GM19239 (cell line): ENCODE data around the gene REC8.
"Not testable (repeated sequence)": the region's sequence is repeated elsewhere in the genome, so short reads cannot be mapped to it uniquely, and the experiment has no call there.

Experiments
- DNase-seq: peaks from one replicate; pipeline ENCODE4 v3.0.0; 2011; ENCODE audit warnings: low spot score; ENCODE audit not compliant: insufficient read length
- FAIRE-seq: peaks from 2 replicates; lab custom pipeline; 2011; peaks lifted over from hg19 to GRCh38; lab: Jason Lieb, UNC

REC8 gene

DNA sequence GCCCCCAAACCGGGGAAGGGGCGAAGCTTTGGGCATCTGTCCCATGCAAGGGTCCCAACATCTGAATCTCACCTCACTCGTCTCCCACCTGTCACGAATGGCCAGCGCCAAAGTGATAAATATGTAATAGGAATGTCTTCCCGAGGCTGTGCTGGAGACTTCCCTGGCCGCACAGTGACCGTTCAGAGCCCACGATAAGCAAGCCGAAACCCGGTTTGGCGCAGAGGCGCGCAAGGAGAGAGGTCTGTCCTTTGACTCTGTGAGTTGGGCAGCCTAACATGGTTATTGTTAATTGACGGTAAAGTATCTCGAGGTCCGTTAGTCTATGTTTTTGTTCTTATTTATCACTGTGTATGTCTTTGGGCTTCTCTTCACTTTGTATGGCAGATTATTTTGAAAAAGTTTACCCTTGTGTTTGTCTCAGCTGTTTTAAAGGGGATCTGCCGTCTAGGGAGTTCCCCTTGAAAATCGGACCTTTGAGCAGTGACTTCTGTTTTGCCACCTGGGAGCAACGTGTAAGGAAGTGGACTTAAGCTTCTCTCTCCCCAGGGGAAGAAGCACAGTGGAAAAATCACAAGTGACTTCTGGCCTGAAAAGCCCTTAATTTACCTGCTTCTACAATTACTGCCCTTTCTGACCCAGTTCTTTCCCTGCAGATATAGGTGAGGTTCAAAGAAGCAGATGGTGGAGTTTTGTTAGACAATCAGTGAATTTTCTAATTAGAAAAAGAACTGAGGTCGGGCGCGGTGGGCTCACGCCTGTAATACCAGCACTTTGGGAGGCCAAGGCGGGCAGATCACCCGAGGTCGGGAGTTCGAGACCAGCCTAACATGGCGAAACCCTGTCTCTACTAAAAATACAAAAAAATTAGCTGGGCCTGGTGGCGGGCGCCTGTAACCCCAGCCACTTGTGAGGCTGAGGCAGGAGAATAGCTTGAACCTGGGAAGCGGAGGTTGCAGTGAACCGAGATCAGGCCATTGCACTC lies 24.5 kb downstream of the REC8 start:
- DNase-seq: peak; percentile 52
- FAIRE-seq: peak; percentile 64

DNA sequence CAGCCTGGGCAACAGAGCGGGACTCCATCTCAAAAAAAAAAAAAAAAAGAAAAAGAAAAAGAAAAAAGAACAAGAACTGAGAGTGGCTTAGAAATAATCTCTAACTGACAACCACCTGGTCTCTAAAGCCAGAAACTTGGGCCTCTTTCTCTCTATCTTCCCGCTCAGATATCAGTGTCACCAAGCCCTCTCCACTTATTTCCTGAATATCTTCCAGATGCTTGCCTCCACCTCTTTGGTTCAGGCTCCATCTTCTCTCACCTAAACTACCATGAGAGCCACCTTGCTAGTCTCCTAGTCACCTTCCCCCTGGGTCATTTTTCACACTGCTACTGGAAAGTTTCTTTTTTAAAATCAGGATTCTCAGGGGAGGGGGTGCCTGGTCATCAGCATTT lies 25.2 kb downstream of the REC8 start:
- no peak for FAIRE-seq
- no peak for DNase-seq

- no peak for DNase-seq
- no peak for FAIRE-seq
These were observed 27.1 kb downstream of the REC8 start for GRCh38 chr14:24198814-24199524.

GRCh38 chr14:24202538-24202937 lies 30.7 kb downstream of the REC8 start:
- not testable (repeated sequence) for FAIRE-seq, DNase-seq

DNA sequence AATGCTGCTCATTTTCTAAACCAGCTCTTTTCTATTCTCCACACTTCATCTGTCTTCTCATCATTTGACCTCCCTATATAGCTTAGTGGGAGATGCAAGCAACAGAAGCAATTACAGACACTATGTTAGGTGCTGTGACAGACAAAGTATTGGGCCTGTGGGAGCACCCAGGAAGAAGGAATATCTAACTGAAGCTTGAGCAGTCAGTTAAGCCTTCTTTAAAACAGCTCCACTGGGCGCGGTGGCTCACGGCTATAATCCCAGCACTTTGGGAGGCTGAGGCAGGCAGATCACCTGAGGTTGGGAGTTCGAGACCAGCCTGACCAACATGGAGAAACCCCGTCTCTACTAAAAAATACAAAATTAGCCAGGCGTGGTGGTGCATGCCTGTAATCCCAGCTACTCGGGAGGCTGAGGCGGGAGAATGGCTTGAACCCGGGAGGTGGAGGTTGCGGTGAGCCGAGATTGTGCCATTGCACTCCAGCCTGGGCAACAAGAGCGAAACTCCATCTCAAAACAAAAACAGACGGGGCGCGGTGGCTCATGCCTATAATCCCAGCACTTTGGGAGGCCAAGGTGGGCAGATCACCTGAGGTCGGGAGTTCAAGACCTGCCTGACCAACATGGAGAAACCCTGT lies 31.5 kb downstream of the REC8 start:
- FAIRE-seq, DNase-seq: not testable (repeated sequence)

GRCh38 chr14:24204163-24205146 lies 32.6 kb downstream of the REC8 start:
- no peak for FAIRE-seq
- DNase-seq: no peak

DNA sequence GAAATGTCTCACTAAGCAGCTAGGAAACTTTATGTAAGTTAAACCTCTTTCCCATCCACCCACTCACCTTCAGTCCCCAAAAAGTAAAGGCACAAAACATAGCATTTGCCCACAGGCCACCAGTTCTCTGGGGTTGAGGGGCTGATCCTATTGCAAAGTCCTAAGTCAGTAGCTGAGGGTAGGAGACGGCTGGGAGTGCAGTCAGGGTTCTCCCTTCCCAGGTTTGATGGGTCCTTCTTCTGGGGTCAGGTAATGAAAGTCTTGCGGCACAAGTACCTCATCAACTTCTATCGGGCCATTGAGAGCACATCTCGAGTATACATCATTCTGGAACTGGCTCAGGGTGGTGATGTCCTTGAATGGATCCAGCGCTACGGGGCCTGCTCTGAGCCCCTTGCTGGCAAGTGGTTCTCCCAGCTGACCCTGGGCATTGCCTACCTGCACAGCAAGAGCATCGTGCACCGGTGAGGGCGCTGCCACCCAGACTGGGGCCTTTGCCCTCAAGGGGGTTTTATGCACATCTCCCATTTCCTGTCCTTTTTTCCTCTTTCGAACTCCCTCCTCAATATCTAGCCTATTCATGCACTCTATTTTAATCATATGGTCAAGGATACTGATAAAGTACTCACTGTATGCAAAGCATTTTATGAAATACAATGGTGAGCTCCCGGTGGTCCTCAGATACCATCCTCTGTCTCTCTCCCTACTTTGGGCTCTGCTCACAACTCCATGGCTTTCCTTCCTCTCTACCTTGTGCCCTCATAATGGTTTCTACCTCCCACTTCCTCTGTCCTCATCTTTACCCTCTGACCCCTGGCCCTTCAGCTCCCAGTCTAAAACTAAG lies 34.6 kb downstream of the REC8 start:
- no peak for DNase-seq
- no peak for FAIRE-seq

DNA sequence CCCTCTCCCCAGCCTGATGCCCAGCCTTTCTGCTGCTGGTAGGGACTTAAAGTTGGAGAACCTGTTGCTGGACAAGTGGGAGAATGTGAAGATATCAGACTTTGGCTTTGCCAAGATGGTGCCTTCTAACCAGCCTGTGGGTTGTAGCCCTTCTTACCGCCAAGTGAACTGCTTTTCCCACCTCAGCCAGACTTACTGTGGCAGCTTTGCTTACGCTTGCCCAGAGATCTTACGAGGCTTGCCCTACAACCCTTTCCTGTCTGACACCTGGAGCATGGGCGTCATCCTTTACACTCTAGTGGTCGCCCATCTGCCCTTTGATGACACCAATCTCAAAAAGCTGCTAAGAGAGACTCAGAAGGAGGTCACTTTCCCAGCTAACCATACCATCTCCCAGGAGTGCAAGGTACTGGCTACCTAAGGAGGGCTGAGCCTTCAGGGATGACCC lies 35.2 kb downstream of the REC8 start:
- DNase-seq (no peak), FAIRE-seq (no peak)

DNA sequence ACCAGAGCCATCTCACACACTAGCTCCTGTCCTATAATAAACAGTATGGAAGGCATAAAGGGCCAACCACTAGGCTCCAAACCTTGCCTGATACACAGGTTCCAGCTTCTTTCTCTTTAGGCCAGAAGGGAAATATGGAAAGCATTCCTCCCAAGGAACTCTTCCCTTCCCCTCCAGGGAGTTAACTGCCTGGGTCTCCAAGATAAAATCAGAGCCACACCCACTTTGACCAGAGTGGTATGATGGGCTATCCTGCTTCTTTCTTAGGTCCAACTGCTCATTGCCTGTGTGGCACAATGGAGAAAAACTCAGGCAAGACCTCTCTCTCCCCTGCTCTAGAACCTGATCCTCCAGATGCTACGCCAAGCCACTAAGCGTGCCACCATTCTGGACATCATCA lies 35.7 kb downstream of the REC8 start:
- DNase-seq (no peak), FAIRE-seq (no peak)

DNA sequence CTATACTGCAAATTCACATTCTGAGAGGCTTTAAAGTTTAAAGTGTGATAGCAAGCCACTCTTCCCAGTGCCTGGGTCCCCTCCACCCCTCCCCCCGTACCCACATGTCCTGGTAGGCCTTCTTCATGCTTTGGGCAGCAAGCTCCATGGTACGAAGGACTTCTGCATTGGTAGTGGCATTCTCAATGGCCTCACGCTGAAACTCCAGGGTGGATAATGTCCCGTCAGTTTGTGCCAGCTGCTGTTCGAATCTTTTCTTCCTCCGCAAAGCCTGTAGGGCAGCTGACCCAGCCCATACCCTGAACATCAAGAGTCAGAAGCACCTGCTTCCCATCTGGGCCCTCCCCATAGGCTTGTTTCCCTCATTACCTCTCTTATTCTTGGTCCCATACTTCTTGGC lies 39.4 kb downstream of the REC8 start:
- no peak for DNase-seq
- no peak for FAIRE-seq

GRCh38 chr14:24212924-24213865 lies 41.3 kb downstream of the REC8 start, which contains the start of gene CHMP4A:
TSS of gene CHMP4A (minus strand) at chr14:24213488. CDS start at chr14:24213439, 49 bp downstream.
- peak; percentile 94 for FAIRE-seq
- DNase-seq: peak; percentile 89

DNA sequence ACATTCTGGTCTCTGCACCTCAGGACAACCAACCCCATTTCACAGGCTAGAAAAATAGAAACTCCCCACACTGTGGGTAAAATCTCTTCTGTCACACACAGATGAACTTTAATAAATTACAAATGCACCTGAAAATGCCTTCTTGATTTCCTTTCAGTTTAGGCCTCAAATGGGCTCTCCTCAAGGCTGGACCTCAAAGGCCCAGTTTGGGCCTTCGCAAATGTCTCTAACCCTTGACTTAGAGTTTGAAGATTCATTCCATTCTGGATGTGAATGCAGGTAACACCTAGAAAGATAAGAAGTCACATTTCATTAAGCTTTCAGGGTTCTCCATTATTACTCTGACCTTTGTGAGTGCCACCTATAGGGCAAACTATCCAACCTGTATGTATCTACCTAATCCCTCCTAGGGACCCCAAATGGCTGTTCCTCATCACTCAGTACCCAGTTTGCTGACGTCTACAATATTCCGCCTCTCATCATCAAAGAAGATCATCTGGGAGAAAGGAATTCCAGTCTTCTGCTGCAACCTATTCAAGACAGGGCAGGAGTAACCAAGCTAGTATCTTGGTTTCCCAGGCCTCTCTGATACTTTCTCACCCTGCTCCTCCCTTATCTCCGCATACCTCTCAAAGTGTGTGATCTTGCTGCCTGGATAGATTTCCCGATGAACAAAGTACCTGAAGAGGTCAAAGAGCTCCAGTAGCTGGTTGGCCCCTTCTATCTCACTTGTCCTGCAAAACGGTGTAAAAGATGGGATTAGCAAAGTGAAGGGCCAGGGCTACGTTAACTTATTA lies 42.2 kb downstream of the REC8 start:
- FAIRE-seq: no peak
- no peak for DNase-seq

DNA sequence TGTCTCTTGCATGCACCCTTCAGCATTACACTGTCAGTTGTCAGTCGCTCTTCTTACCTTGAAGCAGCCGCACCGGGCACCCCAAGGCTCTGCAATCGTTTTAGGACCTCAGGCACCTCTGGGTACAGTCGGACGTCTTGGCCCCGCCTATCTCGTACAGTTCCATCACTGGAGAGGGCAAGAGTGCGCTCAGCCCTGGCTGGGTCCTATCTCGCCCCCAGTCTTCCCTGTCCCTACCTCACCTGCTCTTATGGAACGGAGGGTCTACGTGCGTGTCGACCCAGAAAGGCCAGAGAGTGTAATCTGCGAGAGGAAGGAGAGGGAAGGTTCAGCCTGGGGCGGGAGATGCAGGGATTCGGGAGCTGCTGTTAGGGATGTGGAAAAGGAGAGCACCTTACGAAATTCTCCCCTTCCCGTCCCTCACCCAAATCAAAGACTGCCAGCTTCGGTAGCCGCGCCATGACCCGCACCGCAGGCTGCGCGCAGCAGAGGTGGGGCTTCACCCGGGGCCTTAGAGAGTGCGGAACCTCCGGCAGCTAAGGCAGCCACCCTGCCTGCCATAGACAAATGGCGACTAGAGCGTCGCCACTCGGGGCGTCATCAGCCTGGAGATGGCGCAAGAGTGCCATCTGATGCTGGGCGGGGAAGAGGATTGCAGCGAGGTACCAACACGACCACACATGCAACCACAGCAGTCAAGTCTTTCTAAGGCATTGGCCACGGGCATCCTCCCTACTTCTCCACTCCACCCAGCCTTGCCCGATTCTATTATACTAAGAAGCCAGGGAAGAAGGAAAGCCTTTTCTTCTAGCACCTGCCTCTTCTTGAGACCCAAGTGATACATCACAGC lies 43.8 kb downstream of the REC8 start, which contains the start of gene MDP1:
Gene MDP1 (minus strand): TSS at position 572 of the 850 bp plus-strand sequence. CDS start 111 bp downstream, at position 461.
- peak; percentile 95 for FAIRE-seq
- peak; percentile 84 for DNase-seq

- no peak for DNase-seq
- no peak for FAIRE-seq
These were observed 44.4 kb downstream of the REC8 start for GRCh38 chr14:24216345-24216699.

GRCh38 chr14:24216876-24217275 lies 45.0 kb downstream of the REC8 start:
- not testable (repeated sequence) for FAIRE-seq, DNase-seq

DNA sequence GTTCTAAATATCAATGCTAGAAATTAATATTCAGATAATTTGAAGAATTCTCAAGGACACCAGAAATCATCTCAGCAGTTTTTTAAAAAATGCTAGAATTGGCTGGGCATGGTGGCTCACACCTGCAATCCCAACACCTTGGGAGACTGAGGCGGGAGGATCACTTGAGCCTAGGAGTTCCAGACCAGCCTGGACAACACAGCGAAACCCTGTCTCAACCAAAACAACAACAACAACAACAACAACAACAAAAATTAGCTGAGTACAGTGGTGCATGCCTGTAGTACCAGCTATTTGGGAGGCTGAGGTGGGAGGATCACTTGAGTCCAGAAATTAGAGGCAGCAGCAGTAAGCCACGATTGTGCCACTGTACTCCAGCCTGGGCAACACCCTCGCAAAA lies 47.2 kb downstream of the REC8 start:
- DNase-seq: no peak
- no peak for FAIRE-seq
